Inflammatory macrophage treated with lipopolysaccharide for 4 hours (primary cell): ENCODE measurements around the gene KANK4.
A peak's percentile ranks its signal among the peaks of the same experiment; 100 is the strongest.

Experiments used
- DNase-seq: peaks from one replicate; pipeline ENCODE4 v3.0.0-alpha.2; 2020

KANK4 gene

GRCh38 chr1:62304515-62304914 lies 14.7 kb downstream of the KANK4 start:
- no peak for DNase-seq

GRCh38 chr1:62301726-62302390 lies 17.4 kb downstream of the KANK4 start:
- no peak for DNase-seq

DNA sequence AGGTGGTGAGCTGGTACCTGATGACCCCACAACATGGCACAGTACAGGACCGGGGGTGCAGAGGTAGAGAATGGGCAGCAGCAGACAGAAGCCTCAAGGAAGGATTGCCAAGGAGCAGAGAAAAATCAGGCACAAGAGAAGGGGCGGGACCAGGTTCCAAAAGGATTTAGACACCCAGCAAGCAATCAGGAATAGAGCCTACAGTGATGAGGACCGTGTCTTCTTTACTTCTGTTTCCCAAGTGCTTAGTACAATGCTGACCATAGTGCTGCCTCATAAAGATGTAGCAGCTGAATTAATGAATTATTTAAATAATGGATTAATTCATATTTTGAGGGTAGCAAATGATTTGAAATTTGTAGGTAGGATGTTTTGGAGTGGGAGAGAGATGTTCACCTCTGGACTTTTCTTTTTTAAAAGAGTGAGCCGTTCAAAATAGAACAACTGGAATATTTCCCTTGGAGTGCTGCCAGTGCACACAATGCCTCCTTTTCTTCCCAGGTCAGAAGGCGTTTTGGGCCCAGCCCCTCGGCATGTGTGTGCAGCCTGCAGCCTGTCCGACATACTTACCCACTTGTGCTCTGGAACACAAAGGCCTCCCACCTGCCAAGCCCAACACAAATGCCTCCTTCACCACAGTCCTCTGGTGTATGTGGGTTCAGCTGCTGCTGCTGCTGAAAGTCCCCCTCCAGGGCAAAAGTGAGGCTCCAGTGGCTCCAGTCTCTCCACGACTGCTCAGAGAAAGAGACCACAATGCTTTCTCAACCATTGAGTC lies 19.6 kb downstream of the KANK4 start:
- DNase-seq: no peak

- peak; percentile 34 for DNase-seq
Observed at GRCh38 chr1:62295921-62296491, 23.2 kb downstream of the KANK4 start.

DNA sequence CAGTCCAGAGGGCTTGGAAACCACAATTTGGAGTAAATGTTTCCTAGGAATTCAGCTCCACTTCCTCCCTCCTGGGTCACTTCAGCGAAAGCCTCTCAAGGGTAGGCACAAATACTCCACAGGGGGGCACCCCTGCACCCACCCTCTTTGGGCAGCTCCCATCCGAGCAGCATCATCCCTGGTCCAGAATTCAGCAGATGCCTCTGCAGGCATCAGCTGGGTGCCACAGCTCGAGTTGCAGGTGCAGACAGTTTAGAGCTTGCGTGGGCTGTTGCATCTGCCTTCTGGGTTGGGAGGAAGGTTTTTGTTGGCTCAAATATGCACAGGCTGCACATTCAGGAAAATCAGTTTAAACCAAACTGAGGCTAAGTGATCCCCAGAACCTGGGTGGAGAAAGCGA lies 25.0 kb downstream of the KANK4 start:
- DNase-seq: peak; percentile 25

GRCh38 chr1:62288662-62289061 lies 30.6 kb downstream of the KANK4 start:
- DNase-seq: no peak

DNA sequence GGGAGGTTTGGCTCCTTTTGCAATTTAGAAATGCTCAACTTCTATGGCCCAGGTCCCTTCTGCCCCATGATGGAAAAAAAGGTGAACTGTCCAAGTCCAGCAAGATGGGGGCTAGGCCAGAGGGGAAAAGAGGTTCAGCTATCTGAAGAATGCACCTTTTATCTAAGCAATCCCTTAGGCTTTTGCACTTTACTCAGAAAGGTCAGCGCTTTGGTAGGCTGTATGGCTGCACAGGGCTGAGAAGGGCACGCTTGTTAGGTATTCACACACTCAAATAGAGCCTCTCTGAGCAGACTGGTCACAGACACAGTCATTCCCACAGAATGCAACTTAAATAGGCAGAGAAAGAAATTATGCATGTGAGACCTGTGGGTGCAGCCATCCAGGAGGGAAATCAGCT lies 31.0 kb downstream of the KANK4 start:
- no peak for DNase-seq

DNA sequence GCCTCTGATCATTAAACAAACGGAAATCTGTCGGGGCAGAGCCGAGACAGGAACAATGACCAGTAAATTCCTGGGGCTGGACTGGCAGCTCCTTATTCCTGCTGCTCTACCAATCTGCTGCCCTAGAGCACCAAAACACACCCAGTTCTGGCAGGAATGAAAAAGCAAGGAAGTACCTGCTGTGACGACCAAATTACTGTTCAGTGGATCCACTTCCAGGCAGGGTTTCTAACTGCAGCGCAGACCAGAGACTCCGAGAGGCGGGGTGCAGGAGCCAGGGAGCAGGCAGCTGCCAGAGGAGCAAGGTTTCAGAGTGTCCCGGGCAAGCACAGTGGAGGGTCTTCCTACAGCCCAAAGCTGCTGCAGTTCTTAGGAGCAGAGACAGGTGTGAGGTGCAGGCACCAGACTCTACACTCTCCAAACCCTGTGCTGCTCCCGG lies 32.4 kb downstream of the KANK4 start:
- no peak for DNase-seq

GRCh38 chr1:62285984-62286785 lies 33.0 kb downstream of the KANK4 start:
- no peak for DNase-seq

DNA sequence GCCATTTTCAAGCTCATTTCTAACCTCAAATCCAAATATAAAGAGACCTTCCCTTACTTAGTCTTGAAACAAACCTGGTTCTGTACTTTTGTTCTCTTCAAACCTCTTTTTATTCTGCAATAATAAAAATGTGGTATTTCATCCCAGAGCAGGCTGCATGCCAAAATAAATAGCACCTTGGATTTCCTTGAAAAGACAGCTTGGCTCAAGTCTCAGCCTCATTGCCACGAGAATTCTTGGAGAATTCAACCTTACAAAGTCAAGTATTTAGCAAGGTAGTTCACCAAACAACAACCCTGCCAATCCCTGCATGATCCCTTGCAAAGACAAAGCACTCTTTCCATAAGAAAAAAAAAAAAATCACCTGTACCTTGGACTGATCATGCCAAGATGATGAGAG lies 33.8 kb downstream of the KANK4 start:
- no peak for DNase-seq

GRCh38 chr1:62283986-62284385 lies 35.2 kb downstream of the KANK4 start:
- DNase-seq: no peak

GRCh38 chr1:62282909-62283755 lies 36.1 kb downstream of the KANK4 start:
- DNase-seq: no peak

DNA sequence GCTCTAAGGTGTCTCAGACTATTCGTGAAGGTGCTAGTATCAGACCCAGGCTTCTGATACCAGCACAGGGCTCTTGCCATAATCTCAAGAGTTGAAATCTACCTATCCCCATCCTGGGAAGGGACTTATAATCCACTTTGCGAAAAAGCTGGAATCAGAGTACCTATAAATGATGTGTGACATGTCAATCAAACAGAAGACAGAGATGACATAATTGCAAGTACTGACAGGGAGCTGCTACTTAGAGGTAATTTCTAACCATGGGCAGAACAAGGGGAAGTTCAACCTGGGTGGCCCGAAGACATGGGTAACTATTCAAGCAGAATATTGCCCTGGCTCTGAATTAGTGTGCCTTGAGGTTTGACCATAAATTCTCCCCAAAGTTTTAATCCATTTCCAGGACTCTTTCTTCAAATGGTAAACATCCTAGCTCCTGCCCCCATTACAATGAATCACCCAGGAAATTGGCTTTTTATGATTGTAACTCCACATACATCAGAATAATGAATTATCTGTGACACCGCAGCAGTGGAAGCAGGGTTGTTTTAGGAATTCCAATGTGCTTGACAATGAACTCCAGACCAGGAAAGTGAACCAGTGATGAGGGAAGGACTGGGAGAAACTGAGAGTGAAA lies 37.2 kb downstream of the KANK4 start:
- DNase-seq: no peak

GRCh38 chr1:62280960-62281465 lies 38.2 kb downstream of the KANK4 start:
- DNase-seq: no peak

DNA sequence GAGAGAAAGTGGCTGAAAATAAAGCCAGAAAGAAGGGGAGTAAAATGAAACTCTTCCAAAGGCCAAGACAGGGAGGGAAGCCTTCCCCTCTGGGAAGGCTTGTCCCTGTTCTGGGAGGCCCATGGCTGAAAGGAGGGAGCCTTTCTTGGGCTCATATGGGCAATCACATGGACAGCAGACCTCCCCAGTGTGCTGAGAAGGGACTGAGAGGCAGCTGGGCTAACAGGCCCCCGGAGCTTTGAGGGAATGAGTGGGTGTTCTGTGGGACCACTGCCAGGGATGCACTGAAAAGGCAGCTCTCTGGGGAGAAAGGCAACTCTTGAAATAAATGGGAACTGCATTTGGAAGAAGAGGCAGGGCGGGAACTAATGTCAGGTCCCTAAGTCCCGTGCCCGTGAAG lies 39.1 kb downstream of the KANK4 start:
- DNase-seq: no peak

DNA sequence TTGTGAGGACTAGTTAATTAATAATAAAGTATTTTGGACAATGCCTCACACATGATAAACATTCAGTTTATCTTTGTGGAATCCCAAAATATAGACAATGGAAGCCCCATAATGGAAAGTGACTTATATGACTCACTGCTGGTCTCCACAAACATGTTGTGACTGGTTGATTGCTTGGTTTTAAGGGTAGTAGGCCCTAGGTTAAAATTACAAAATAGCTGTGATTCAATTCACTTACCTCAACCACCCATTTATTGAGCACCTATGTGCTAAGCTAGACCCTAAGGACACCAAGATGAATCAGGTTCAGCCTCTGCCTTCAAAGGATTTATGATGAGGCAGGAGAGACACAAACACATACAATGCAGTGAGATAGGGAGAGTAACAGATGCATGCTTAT lies 42.4 kb downstream of the KANK4 start:
- DNase-seq: no peak

DNA sequence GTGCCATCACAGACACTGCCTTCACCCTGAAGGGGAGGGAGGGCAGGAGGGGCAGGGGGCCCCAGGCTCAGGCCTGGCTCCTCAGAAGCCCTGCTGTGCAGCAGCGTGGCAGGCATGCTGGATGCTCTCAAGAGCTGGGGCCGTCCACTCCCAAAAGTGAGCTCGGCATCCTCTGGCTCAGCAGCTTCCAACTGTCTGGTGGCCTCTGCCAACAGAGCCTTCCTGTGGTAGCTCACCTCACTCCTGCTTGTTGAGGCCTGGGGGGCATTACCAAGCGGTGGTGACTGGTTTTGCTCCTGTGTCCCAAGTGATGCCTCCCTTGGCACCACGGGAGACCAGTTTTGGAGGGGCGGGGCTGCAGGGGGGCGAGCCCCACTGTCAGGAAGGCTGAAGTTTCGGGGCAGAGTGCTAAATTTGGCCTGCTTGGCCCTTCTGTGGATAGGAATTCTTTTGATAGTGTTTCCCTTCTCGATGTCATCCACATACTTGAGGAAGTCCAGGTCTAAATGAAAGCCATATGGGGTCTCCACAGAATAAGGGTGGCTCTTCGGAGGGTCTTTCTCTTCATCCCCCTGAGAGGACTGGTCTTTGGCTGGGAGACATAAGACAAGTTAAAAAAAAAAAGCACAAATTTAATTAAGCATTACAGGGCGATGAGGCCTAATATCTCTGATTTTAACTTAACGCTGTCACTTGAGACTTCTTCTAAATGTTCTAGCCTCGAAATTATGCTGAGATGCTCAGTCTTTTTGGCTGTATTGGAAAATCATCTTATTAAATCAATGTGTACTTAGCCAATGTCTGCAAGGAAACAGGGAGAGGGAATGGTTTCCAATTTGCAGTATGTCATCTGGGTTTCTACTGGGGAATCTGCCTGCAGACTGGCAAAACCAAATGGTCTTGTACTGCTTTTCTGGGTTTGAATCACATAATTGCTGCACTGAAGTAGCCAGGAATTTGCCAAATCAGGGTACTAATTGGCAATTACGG lies 44.4 kb downstream of the KANK4 start:
- DNase-seq: no peak

- DNase-seq: no peak
Observed at GRCh38 chr1:62273953-62274352, 45.3 kb downstream of the KANK4 start.

- peak; percentile 15 for DNase-seq
Observed at GRCh38 chr1:62271948-62272728, 47.1 kb downstream of the KANK4 start.

GRCh38 chr1:62271134-62271533 lies 48.1 kb downstream of the KANK4 start:
- DNase-seq: no peak
